Cardiac fibroblast (primary cell): Measurements from ENCODE around the gene ADCY1.

Experiments used
- DNase-seq, 2 donors: peaks; one replicate each; pipeline versions ENCODE4 v3.0.0 to v3.0.0-alpha.2; 2010; ENCODE audit warnings: low read depth in 2 of 2
- H3K4me3 ChIP-seq, 2 donors: replicated peaks in 1 of 2; 1 replicate in 1 of 2; 2 replicates in 1 of 2; pipeline ENCODE4 v1.5.1; 2011; ENCODE audit warnings: low read depth in 2 of 2, low read length in 2 of 2, mild to moderate bottlenecking in 2 of 2, moderate library complexity in 1 of 2
- TF ChIP-seq, protein P1 (sequence below): IDR thresholded peaks from one replicate; pipeline ENCODE4 v1.5.1; 2011; ENCODE audit warnings: low read depth, mild to moderate bottlenecking, low read length, inconsistent platforms

ADCY1 gene

DNA sequence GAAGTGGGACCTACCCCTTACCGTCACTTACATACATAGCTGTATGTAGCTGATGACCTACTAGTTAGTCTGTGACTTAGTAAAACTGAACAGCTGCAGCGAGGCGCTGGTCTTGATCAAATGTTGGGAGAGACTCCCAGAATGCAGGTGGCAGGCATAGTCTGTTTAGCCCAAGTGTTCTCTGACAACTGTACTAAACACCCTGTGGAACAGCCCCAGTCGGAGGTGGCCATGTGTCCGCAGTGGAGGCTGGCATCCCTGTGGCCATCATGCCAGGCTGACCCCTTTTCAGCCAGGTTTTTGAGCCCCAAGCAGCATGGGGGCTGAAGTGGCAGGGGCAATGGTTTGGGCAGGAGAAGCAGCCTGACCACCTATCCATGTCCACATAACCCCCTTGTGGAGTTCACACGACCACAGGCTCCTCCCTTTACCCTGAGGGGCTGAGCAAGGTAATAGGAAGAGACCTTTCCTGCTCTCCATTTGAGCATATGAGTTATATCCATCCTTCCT is 7.2 kb downstream of the ADCY1 start:
- no peak overlapping the region for H3K4me3 ChIP-seq
- no peak for DNase-seq
- TF ChIP-seq, protein P1, sequence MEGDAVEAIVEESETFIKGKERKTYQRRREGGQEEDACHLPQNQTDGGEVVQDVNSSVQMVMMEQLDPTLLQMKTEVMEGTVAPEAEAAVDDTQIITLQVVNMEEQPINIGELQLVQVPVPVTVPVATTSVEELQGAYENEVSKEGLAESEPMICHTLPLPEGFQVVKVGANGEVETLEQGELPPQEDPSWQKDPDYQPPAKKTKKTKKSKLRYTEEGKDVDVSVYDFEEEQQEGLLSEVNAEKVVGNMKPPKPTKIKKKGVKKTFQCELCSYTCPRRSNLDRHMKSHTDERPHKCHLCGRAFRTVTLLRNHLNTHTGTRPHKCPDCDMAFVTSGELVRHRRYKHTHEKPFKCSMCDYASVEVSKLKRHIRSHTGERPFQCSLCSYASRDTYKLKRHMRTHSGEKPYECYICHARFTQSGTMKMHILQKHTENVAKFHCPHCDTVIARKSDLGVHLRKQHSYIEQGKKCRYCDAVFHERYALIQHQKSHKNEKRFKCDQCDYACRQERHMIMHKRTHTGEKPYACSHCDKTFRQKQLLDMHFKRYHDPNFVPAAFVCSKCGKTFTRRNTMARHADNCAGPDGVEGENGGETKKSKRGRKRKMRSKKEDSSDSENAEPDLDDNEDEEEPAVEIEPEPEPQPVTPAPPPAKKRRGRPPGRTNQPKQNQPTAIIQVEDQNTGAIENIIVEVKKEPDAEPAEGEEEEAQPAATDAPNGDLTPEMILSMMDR, result no peak

DNA sequence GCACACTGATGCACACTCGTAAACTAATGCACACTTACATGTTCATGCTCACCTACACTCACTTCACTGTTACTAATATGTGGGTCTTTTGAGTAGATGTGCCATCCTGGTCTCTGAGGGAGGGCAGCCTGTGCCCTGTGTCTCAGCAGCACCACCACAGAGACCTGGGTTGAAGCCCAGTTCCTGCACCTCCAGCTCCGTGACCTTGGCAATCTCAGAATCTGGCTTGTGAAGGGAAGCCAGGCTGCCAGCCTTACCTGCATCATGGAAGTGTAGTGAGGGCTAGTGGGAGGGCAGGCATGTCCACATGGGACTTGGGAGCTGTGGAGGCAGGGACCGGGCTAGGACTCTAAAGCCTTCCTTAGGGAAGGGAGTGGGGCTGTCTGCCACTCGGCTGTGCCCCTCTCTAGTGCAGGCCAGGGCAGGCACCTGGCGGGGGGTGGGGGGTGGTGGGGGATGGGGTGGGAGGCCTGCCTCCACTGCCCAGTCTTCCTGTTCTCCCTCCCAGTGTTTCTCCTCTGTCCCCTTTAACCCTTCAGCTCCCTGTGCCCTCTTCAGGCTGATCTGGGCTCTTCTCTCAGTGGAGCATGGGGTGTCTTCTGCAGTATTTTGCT is 8.1 kb downstream of the ADCY1 start:
- no peak for DNase-seq
- TF ChIP-seq, protein P1, result no peak

DNA sequence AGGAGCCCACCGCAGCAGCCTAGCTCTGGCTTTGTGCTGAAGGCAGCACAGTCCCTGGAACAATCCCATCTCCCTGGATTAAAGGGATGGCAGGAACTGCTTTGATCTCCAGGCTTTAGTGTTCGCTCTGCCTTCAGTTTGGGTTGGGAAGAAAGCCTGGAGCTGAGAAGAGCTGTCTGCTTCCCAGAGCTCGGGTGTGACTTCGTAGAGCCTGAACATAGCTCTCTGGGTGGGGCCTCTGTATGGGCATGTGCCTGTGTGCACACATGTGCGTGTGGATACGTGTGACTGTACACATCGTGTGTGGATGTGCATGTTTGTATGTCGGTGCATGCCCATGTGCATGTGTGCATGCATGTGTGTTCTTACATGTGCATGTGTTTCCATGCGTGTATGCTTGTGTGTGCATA is 8.7 kb downstream of the ADCY1 start:
- no peak overlapping the region for H3K4me3 ChIP-seq
- no peak for DNase-seq
- TF ChIP-seq, protein P1, result no peak

More for the DNA sequence above, 8.1 kb downstream of the ADCY1 start:
- no peak overlapping the region for H3K4me3 ChIP-seq

DNA sequence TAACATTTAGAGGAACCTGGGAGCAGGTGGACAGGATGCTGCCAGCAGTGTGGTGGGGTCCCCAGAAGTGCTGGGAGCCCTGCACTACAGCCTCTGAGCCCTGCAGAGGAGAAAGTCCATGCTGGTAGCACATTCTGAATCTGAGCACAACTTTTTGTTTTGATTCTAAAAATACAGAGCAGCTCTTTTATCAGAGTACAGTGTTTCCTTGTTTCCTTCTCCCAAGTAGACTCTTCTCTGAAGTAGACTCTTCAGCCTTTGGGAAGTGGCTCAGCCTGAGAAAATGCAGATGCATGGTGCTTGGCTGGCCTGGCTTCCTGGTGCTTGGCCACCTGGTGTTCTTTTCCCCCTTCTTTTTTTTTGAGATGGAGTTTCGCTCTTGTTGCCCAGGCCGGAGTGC is 9.1 kb downstream of the ADCY1 start:
- TF ChIP-seq, protein P1, result no peak
- no peak for DNase-seq
- H3K4me3 ChIP-seq, result no peak overlapping the region

DNA sequence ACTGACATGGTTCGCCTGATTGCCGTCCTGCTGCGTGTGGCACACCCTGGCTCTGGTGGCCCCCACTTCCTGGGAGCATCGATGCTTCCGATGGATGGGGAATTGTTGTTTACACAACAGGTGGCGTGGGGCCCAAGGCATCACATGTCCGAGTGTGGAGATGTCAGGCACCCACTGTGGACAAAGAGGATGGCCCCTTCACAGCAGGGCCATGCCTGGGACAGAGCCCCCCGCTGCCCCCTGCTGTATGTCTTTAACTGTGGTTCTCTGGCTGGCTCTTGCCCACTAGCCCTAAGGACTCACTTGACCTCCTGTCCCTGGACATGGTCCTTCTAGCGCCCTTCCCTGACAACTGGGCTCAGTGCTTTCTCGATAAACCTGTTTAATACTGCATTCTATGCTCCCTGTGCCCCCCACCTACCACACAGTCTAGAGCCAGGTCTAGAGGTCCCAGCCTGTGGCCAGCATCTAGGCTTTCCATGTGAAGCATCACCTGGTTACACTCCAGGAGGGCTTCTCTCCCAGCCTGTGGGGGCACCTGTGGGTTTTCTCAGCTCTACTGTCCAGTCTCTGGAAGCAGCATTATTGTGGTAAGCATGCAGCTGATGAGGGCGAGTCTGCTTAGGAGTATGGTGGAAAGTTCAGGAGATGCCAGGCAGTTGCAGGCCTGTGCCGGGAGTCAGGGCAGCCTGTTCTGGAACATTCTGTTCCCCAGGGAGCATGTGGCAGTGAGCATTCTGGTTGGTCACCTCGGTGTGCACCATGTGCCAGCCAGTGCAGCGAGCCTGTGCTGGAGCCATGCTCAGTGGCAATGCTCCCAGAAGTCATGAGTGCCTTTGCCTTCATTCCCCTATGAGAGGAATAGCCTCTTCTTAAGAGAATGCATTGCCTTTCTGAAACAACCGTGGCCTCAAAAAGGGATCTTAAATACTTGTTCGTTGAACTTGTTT is 10.4 kb downstream of the ADCY1 start:
- no peak for DNase-seq

DNA sequence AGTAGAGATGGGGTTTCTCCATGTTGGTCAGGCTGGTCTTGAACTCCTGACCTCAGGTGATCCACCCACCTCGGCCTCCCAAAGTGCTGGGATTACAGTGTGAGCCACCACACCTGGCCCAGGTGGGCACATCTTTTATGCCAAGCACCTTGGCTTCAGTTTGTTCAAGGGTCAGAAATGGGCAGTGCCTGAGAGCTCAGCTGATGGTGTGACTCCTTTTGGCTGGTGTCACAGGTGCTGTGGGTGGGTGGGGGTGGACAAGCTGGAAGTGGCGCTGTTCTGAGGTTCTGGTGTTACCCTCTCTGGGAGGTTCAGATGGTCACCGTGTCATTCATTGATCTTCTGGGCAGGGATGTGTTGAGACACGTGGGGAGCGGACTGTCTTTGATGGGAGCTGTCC is 11.5 kb downstream of the ADCY1 start:
- H3K4me3 ChIP-seq, result no peak overlapping the region
- TF ChIP-seq, protein P1, result no peak
- no peak for DNase-seq

More for the DNA sequence above, 10.4 kb downstream of the ADCY1 start:
- TF ChIP-seq, protein P1, result no peak
- no peak overlapping the region for H3K4me3 ChIP-seq
